Stimulated activated naive B cell treated with anti-CD40 and anti-IgM and Interleukin-4, amounts not matched to agents 10 μg/mL and 1 μg/mL and 100 μg/mL, for 72 hours (primary cell): ENCODE results near the gene HRAS.

ENCODE experiments used
- ATAC-seq, 2 donors: fragments of 150-1000 bp; cut with Tn5 transposase; replicated peaks; 2 replicates each; pipeline ENCODE4 v1.10.0; 2021; ENCODE audit warnings: moderate library complexity in 1 of 2
- DNase-seq: peaks from one replicate; pipeline ENCODE4 v3.0.0; 2021
- H3K27ac Mint-ChIP-seq: one replicate; pipeline ENCODE4 v1.8.0; 2022; ENCODE audit warnings: mild to moderate bottlenecking, mixed read lengths
- H3K27me3 Mint-ChIP-seq, 2 donors: one replicate each; pipeline ENCODE4 v1.8.0; 2022; ENCODE audit warnings: mixed read lengths in 2 of 2
- H3K36me3 Mint-ChIP-seq, 2 donors: one replicate each; pipeline ENCODE4 v1.8.0; 2022; ENCODE audit warnings: mixed read lengths in 2 of 2, mild to moderate bottlenecking in 1 of 2
- H3K4me1 Mint-ChIP-seq, 2 donors: one replicate each; pipeline ENCODE4 v1.8.0; 2022; ENCODE audit warnings: mixed read lengths in 2 of 2, mild to moderate bottlenecking in 1 of 2
- H3K4me3 Mint-ChIP-seq, 2 donors: one replicate each; pipeline ENCODE4 v1.8.0; 2022; ENCODE audit warnings: mild to moderate bottlenecking in 2 of 2, mixed read lengths in 2 of 2, moderate library complexity in 1 of 2
- H3K9me3 Mint-ChIP-seq, 2 donors: one replicate each; pipeline ENCODE4 v1.8.0; 2022; ENCODE audit warnings: mixed read lengths in 2 of 2, mild to moderate bottlenecking in 1 of 2

HRAS gene

GRCh38 chr11:486189-486588 lies 49.2 kb downstream of the HRAS start:
- Mint-ChIP-seq H3K27ac (no peak overlapping the region), H3K4me3 (no peak overlapping the region), H3K9me3 (no peaks in the 10 kb centered on the region), H3K27me3 (no peaks in the 10 kb centered on the region), H3K4me1 (no peaks in the 10 kb centered on the region), H3K36me3 (peaks cover 14 to 18% of the 10 kb centered on the region in 2 donors)
- DNase-seq: no peak
- ATAC-seq: no peak

DNA sequence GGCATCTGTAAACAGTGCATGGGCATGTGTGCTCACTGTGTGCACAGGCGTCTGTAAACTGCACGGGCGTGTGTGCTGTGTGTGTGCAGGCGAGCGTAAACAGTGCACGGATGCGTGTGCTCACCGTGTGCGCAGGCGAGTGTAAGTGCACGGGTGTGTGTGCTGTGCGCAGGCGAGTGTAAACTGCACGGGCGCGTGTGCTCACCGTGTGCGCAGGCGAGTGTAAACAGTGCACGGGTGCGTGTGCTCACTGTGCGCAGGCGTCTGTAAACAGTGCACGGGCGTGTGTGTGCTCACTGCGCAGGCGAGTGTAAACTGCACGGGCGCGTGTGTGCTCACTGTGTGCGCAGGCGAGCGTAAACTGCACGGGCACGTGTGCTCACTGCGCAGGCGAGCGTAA lies 50.8 kb downstream of the HRAS start:
- Mint-ChIP-seq H3K4me3 (no peak overlapping the region), H3K27me3 (no peaks in the 10 kb centered on the region), H3K36me3 (peaks cover 8 to 16% of the 10 kb centered on the region in 2 donors), H3K27ac (no peak overlapping the region), H3K4me1 (no peaks in the 10 kb centered on the region), H3K9me3 (no peaks in the 10 kb centered on the region)
- ATAC-seq: no peak
- DNase-seq: no peak
